ENCODE data around the gene CDK14.
A peak's percentile ranks its signal among the peaks of the same experiment; 100 is the strongest.

CDK14 gene

GRCh38 chr7:91180746-91181145 is 584.6 kb downstream of the CDK14 start:
- DNase-seq, result no peak

- peak; percentile 24 to 72 (median 55) for DNase-seq
Observed at GRCh38 chr7:91181949-91182348, 585.8 kb downstream of the CDK14 start.

GRCh38 chr7:91182819-91183764 is 587.0 kb downstream of the CDK14 start:
- no peak for DNase-seq

- DNase-seq, result peak; percentile 59 to 79 (median 68)
Observed at GRCh38 chr7:91185771-91186170, 589.6 kb downstream of the CDK14 start.

GRCh38 chr7:91187061-91187460 is 590.9 kb downstream of the CDK14 start:
- no peak for DNase-seq

- no peak for DNase-seq
Observed at GRCh38 chr7:91191771-91192170, 595.6 kb downstream of the CDK14 start.

- no peak for DNase-seq
Observed at GRCh38 chr7:91193141-91193540, 597.0 kb downstream of the CDK14 start.

GRCh38 chr7:91194841-91195240 is 598.7 kb downstream of the CDK14 start:
- no peak for DNase-seq

GRCh38 chr7:91196058-91196457 is 599.9 kb downstream of the CDK14 start:
- DNase-seq, result no peak

- no peak for DNase-seq
Observed at GRCh38 chr7:91198371-91198770, 602.2 kb downstream of the CDK14 start.

GRCh38 chr7:91199601-91200000 is 603.5 kb downstream of the CDK14 start:
- no peak for DNase-seq

- no peak for DNase-seq
Observed at GRCh38 chr7:91201442-91202113, 605.5 kb downstream of the CDK14 start.

GRCh38 chr7:91206361-91206960 is 610.3 kb downstream of the CDK14 start:
- no peak for DNase-seq

GRCh38 chr7:91212582-91212981 is 616.5 kb downstream of the CDK14 start:
- DNase-seq, result no peak

- DNase-seq, result no peak
Observed at GRCh38 chr7:91226411-91226810, 630.3 kb downstream of the CDK14 start.

GRCh38 chr7:91228327-91228726 is 632.2 kb downstream of the CDK14 start:
- no peak for DNase-seq

- no peak for DNase-seq
Observed at GRCh38 chr7:91228927-91229558, 632.9 kb downstream of the CDK14 start.

GRCh38 chr7:91230100-91230499 is 634.0 kb downstream of the CDK14 start:
- no peak for DNase-seq

GRCh38 chr7:91230503-91230902 is 634.4 kb downstream of the CDK14 start:
- no peak for DNase-seq

- DNase-seq, result no peak
Observed at GRCh38 chr7:91233212-91233611, 637.1 kb downstream of the CDK14 start.

- DNase-seq, result no peak
Observed at GRCh38 chr7:91235211-91235832, 639.2 kb downstream of the CDK14 start.

GRCh38 chr7:91239171-91239604 is 643.1 kb downstream of the CDK14 start:
- peak; percentile 86 to 93 (median 89) for DNase-seq

- DNase-seq, result no peak
Observed at GRCh38 chr7:91239772-91240171, 643.7 kb downstream of the CDK14 start.

Data from suppressor macrophage treated with lipopolysaccharide for 1 hour (primary cell).